HL-60 (cell line): ENCODE data around the gene GPX3.
A peak's percentile ranks its signal among the peaks of the same experiment; 100 is the strongest.

Experiments
- DNase-seq, 2 experiments: peaks; one replicate each; pipeline ENCODE4 v3.0.0-alpha.2; 2010 to 2020; ENCODE audit warnings: low read depth in 1 of 2, low spot score in 1 of 2
- H3K27ac ChIP-seq: fragments of 250-450 bp; sonication (Bioruptor Pico); replicated peaks from 2 replicates; pipeline ENCODE4 v1.5.1; 2020; ENCODE audit warnings: mild to moderate bottlenecking, moderate library complexity
- H3K27me3 ChIP-seq: fragments of 250-450 bp; sonication (Bioruptor Pico); 2 replicates; pipeline ENCODE4 v1.5.1; 2021; ENCODE audit warnings: mild to moderate bottlenecking, moderate library complexity; ENCODE audit not compliant: insufficient read depth, poor library complexity, severe bottlenecking
- H3K4me3 ChIP-seq: replicated peaks from 2 replicates; pipeline ENCODE4 v1.5.1; 2011; ENCODE audit warnings: mild to moderate bottlenecking, control low read depth, low read length; ENCODE audit not compliant: insufficient read depth
- CTCF ChIP-seq: IDR thresholded peaks from one replicate; pipeline ENCODE4 v1.5.1; 2011; ENCODE audit warnings: low read length, control low read depth, inconsistent platforms; ENCODE audit not compliant: insufficient read depth
- GABPA ChIP-seq: IDR thresholded peaks from 2 replicates; pipeline ENCODE4 v1.6.1; 2012; ENCODE audit warnings: low read depth
- POLR2AphosphoS5 ChIP-seq: IDR thresholded peaks from 2 replicates; pipeline ENCODE4 v1.6.1; 2012; ENCODE audit warnings: low read depth
- REST ChIP-seq: IDR thresholded peaks from 2 replicates; pipeline ENCODE4 v1.6.1; 2012; ENCODE audit warnings: low read depth; ENCODE audit not compliant: insufficient replicate concordance
- SPI1 ChIP-seq: IDR thresholded peaks from 2 replicates; pipeline ENCODE4 v1.6.1; 2012; ENCODE audit warnings: low read depth, mild to moderate bottlenecking, borderline replicate concordance

GPX3 gene

DNA sequence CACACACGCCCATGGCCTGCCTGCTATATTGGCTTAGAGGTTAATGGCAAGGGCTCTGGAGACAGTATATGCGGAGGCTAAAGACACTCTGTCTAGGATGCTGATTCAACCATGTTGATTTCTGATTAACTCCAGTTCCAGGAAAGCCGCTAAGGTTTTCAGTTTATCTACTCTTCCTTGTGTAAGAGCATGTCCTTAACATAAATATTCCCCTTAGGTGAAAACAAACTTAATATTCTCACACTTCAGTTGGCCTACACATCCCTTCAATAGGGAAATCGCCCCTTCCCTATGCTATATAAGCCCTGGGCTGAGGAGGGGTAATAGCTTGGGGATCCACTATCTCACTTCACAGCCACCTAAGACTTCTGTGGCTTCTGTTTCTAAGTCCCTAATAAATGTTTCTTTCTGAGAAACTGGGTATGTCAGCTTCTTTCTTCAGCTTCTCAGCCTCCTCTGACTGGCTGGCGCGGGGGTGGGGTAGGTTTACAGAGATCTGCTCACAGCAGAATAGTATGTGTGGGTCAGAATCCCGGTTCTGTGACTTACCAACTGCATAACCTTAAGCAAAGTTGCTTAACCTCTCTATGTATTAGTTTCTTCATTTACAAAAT is 4.3 kb upstream of the GPX3 start:
- TF ChIP-seq REST (no peak), SPI1 (no peak), GABPA (no peak), POLR2AphosphoS5 (no peak), CTCF (no peak)
- DNase-seq = peak in 1 of 2 experiments; percentile 23
- Histone ChIP-seq H3K27ac (peak overlapping the region; percentile 69), H3K27me3 (no peaks in the 10 kb centered on the region), H3K4me3 (no peak overlapping the region)

GRCh38 chr5:151016700-151017099 is 3.7 kb upstream of the GPX3 start:
- H3K27me3 ChIP-seq = no peaks in the 10 kb centered on the region
- TF ChIP-seq SPI1 (peak; percentile 85; the same call in 1 of the 2 replicates), POLR2AphosphoS5 (peak; percentile 30; the same call in 1 of the 2 replicates), GABPA (no peak), REST (no peak)
- peak overlapping the region; percentile 69 for H3K27ac ChIP-seq
- DNase-seq = peak; percentile 67 to 93
- H3K4me3 ChIP-seq = no peak overlapping the region

DNA sequence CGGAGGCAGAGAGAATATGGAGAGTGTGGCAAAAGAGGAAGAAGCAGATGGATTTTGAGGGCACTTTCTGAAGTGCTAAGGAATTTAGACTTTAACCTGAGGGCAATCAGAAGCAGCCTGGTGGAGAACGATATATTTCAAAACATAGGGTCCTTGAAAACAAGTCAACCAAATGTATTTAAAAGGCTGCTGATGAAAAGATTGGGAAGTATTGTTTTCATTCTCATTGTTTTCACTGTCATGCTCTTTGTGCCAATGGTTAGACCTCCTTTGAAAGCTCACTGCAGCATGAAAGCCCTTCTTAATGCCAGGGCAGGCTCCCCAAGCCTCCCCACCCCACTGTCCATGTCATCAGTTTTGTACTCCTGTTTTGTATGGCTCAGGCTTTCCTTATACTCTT is 2.5 kb upstream of the GPX3 start:
- H3K27me3 ChIP-seq = no peaks in the 10 kb centered on the region
- H3K27ac ChIP-seq = peak overlapping the region; percentile 69
- H3K4me3 ChIP-seq = no peak overlapping the region
- TF ChIP-seq CTCF (no peak), POLR2AphosphoS5 (no peak)
- no peak for DNase-seq

- H3K27me3 ChIP-seq = no peaks in the 10 kb centered on the region
- H3K27ac ChIP-seq = no peak overlapping the region
- no peak for DNase-seq
- no peak overlapping the region for H3K4me3 ChIP-seq
- TF ChIP-seq CTCF (no peak), GABPA (no peak), REST (no peak), SPI1 (no peak), POLR2AphosphoS5 (no peak)
Measured at GRCh38 chr5:151018846-151019245, 1.5 kb upstream of the GPX3 start.
